ENCODE data around the gene WNT3.
"Not testable (repeated sequence)": the region's sequence is repeated elsewhere in the genome, so short reads cannot be mapped to it uniquely, and the experiment has no call there.

Gene WNT3

DNA sequence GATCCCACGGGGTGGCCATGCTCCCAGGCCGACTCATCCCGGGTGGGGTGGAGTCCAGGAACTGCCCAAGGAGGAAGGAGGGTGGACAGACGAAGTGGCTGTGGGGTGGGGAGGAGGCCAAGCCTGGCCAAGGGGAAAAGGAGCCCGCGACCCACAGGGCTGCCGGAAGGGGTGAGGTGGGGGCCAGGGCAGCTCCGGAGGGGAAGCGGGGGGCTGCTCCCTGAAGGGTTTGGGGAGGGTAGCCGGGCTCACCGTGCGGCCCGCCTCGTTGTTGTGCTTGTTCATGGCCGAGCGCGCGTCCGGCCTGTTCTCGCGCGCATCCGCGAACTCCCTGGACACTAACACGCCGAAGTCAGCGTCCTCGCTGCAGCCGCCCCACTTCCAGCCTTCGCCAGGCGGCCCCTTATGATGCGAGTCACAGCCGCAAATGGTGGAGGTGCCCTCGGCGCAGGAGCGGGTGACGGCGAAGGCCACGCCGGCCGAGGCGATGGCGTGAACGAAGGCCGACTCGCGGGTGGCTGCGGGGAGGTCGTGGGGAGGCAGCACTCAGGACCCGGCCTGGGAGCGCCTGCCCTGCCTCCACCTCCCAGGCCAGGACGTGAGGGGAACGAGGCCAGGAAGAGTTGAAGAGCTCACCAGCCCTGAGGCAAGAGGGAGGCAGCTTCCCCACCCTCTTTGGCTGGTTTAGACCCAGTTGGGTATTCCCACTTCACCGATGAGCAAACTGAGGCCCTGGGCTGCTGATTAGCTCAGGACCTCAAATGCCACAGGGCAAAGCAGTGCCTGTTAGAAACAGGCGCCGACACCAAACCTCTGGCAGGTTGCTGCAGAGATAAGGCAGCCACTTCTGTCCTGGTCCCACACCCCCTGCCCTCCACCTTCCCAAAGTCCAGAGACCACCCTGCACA, 48.7 kb downstream of the WNT3 start:
- in situ Hi-C loops (cut with MboI; ENCODE audit: low sequenced_read_pairs): no loop called here

DNA sequence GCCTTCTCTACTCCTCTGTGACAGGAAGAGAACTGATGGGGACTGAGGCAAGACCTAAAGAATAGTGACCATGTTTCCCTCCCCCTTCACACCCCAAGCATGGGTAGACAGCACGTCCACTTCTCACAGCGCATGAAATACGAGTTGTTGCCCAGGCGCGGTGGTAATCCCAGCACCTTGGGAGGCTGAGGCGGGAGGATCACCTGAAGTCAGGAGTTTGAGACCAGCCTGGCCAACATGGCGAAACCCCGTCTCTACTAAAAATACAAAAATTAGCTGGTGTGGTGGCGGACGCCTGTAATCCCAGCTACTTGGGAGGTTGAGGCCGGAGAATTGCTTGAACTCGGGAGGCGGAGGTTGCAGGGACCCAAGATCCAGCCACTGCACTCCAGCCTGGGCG, 49.6 kb downstream of the WNT3 start:
- in situ Hi-C loops (cut with MboI; ENCODE audit: low sequenced_read_pairs): not testable (repeated sequence)

DNA sequence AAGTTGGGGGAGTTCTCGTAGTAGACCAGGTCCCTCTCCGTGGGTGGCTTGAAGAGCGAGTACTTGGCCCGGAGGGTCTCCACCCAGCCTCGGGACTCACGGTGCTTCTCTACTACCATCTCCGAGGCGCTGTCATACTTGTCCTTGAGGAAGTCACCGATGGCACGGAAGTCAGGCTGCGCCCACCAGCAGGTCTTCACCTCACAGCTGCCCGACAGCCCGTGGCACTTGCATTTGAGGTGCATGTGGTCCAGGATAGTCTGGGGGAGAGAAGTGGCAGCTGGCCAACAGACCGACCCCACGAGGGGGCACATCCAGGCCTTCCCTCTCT, 50.0 kb downstream of the WNT3 start:
- in situ Hi-C loops (cut with MboI; ENCODE audit: low sequenced_read_pairs): no loop called here

GRCh38 chr17:46766493-46767491, 51.7 kb downstream of the WNT3 start:
- in situ Hi-C loops (cut with MboI; ENCODE audit: low sequenced_read_pairs): no loop called here

DNA sequence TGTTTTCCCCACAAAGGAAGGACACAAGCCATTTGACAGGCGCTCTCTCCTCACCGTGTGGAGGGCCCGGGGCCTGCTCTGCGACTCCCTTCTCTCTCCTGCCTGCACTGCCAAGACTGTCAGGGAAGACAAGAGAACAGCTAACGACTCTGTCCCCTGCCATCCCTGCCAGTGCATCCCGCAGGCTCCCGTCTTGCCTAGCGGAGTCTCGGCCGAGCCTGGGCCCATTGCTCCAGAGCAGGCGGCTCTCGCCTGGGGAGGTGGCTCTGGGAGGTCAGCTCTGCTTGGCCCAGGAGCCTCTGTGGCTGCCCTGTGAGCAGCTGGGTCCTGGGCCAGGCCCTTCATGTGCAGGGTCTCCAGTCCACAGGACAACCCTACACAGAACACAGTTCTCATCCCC, 53.0 kb downstream of the WNT3 start:
- in situ Hi-C loops (cut with MboI; ENCODE audit: low sequenced_read_pairs): no loop called here

DNA sequence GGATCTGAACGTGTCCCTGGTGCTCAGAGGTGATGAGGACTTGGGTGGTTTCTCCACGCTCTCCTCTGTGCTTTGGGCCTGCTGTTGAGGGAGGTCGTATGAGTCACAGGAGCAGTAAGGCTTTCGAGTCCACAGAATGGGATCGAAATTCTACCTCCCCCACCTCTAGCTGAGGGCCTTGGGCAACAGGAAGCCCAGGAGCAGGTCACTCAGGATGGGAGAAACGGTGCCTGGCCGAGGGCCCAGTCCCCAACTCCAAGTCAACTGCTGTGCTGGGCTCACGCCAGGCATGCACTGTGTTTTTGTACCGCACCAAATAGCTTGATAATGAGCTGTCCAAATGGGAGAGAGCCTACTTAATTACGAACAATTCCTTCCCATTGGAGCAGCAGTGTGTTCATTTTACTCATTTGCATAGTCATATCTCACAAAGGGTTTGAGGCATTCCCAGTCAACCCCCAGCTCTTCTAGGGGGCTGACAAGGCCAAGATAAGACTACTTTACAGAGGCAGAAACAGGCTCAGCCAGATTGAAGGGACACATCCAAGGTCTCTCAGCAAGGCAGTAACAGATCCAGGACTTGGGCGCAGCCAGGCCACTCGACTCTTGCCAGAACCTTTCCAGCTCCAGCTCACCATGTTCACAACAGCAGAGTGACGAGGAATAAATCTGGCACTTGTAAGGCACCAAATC, 53.6 kb downstream of the WNT3 start:
- in situ Hi-C loops (cut with MboI; ENCODE audit: low sequenced_read_pairs): no loop called here

DNA sequence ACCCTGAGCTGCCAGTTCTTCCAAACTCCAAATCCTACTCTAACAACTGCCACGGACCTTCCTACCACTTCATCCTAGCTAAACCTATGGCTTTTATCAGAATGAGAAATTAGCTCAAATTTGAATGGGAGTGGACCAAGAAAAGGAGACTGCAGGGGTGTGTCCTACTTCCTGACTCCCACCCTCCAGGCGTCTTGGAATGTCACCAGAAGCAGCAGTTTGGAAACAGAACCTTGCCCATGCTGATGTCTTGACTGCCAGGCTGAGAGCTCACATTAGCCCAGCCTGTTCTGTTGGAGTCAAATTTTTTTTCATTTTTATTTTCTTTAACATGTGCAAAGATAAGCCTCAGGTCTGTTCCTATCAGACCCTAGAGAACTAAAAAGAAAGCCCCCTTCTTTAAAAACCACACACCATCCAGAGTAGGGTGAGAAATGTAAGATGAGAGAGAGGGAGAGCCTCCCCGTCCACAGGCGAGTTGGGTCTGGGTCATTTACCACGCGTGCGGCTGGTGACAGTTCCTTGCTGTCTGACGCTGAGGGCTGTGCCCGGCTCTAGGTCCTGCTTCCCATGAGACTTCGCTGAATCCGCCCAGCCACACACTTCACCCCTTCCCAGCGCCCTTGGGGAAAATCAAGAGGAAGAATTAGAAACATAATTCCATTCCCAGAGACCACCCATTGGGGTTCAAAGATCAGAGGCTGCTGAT, 54.3 kb downstream of the WNT3 start:
- in situ Hi-C loops (cut with MboI; ENCODE audit: low sequenced_read_pairs): no loop called here

GRCh38 chr17:46763416-46763815, 55.1 kb downstream of the WNT3 start:
- in situ Hi-C loops (cut with MboI; ENCODE audit: low sequenced_read_pairs): no loop called here

- in situ Hi-C loops (cut with MboI; ENCODE audit: low sequenced_read_pairs): no loop called here
Observed at GRCh38 chr17:46759141-46759540, 59.4 kb downstream of the WNT3 start.

- in situ Hi-C loops (cut with MboI; ENCODE audit: low sequenced_read_pairs): no loop called here
Observed at GRCh38 chr17:46758614-46759013, 59.9 kb downstream of the WNT3 start.

- in situ Hi-C loops (cut with MboI; ENCODE audit: low sequenced_read_pairs): not testable (repeated sequence)
Observed at GRCh38 chr17:46757588-46757987, 60.9 kb downstream of the WNT3 start.

- in situ Hi-C loops (cut with MboI; ENCODE audit: low sequenced_read_pairs): no loop called here
Observed at GRCh38 chr17:46756861-46757260, 61.6 kb downstream of the WNT3 start.

GRCh38 chr17:46756081-46756735, 62.3 kb downstream of the WNT3 start:
- in situ Hi-C loops (cut with MboI; ENCODE audit: low sequenced_read_pairs): no loop called here

DNA sequence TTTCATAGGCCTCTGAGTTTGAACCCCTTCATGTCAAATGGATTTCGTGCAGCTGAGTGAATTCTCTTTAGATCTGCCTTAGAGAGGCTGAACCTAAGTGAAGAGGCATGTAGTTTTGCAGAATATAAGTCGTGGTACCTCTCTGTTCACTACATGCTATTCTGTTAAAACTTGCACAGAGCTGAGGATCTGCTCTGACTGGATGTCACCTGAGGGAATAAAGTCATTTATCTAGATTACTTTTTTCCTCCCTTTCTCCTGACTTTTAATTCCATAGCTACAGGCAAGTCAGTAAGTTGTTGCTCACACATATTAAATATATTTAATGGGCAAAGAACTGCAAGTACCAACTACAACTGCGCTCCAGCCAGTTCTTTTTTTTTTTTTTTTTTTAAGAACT, 64.7 kb downstream of the WNT3 start:
- in situ Hi-C loops (cut with MboI; ENCODE audit: low sequenced_read_pairs): no loop called here

GRCh38 chr17:46751425-46751824, 67.1 kb downstream of the WNT3 start:
- in situ Hi-C loops (cut with MboI; ENCODE audit: low sequenced_read_pairs): no loop called here

DNA sequence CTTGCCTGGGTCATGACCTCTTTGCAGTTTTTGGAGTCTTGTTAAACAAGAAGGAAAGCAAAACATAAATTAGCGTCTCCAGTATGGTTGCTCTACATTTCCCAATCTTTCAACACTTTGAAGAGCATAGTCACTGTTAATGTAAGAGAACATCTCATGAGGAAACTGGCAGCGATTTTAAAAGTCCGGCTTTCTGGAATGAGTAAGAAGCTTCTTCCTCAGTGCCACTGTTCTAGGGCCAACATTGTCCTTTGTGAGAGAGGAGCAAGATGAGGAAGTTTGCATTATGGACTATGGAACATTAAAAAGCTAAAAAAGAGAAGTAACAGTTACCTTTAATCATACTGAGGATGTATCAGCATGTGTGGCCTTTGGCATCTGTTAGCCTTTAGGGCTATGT, 73.1 kb downstream of the WNT3 start:
- in situ Hi-C loops (cut with MboI; ENCODE audit: low sequenced_read_pairs): no loop called here

GRCh38 chr17:46744441-46744840, 74.1 kb downstream of the WNT3 start:
- in situ Hi-C loops (cut with MboI; ENCODE audit: low sequenced_read_pairs): no loop called here

DNA sequence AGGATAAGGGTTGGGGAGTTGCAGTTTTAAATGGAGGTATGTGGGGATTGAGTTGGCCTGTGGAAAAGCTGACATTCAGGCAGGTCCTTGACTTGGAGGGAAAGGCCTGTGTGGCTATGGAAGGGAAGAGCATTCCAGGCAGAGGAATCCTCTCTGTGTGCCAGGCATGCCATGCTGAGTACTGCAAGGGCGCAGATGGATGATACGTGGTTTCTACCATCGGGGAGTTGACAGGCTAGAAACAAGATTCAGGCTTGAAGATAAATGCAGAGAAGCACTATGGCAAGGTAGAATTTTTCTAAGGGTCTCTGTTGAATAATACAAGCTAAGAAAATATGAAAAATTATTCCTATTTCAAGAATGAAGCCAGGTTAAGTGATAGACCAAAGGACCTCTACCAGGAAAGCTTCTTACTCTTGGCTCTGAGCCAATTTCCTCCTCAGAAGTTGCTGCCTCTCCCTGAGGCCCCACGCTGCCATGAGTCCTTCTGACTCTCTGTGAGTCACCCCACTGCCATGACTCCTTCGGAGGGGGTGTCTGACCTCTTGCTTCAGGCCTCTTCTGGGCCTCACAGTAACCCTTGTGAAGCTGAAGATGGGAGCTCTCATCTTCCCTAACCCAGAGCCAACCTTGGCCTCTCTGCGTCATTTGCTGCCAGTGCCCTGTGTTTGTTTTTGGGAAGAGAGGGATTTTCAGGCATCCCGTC, 75.8 kb downstream of the WNT3 start:
- in situ Hi-C loops (cut with MboI; ENCODE audit: low sequenced_read_pairs): no loop called here

DNA sequence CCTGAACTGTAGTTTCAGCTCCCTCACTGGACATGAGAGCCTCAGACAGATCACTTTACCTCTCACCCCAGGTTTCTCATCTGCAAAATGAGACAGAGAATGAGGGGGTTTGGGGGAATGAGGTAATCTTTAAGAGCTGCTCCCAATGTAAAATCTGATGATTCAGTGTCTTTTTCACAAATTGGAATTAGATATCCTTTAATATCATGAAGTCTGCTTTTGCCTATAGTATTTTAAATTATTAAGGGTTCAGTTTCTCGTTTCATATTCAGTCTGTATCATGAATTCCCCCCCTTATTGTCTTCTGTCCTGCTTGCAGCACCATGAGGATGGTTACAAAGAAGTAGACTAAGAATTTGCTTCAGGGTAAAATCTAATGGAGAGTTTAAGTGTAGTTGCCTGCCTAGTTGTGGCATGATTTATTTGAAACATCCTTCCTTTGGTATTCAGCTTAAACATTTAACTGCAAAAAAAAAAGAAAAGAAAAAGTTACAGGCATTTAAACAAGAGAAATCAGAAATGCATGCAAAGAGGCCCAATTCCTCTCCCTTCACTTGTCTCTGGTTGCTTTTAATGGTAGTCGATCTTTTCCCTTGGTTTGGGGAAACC, 77.3 kb downstream of the WNT3 start:
- in situ Hi-C loops (cut with MboI; ENCODE audit: low sequenced_read_pairs): no loop called here
